Mesothelial cell of epicardium (in vitro differentiated cells): ENCODE measurements around the gene ILK. TPM values are rescaled to one million over a fixed set of nuclear protein-coding genes. Genes with fewer than 3 reads are reported as not detected.

Source experiments
- DNase-seq, 2 experiments: peaks; one replicate each; pipeline ENCODE4 v3.0.0; 2021; ENCODE audit warnings: low spot score in 2 of 2; ENCODE audit not compliant: unreplicated experiment in 2 of 2
- H3K27ac Mint-ChIP-seq: 2 replicates; pipeline ENCODE4 v1.8.0; 2021; ENCODE audit warnings: mixed read lengths
- H3K27me3 Mint-ChIP-seq: 2 replicates; pipeline ENCODE4 v1.8.0; 2021; ENCODE audit warnings: low read depth, mixed read lengths
- H3K36me3 Mint-ChIP-seq: 2 replicates; pipeline ENCODE4 v1.8.0; 2021; ENCODE audit warnings: mixed read lengths
- H3K4me1 Mint-ChIP-seq: 2 replicates; pipeline ENCODE4 v1.8.0; 2021; ENCODE audit warnings: mixed read lengths
- H3K4me3 Mint-ChIP-seq: 2 replicates; pipeline ENCODE4 v1.8.0; 2021; ENCODE audit warnings: mild to moderate bottlenecking, moderate library complexity, mixed read lengths
- H3K9me3 Mint-ChIP-seq: 2 replicates; pipeline ENCODE4 v1.8.0; 2021; ENCODE audit warnings: mixed read lengths
- total RNA-seq: library from RNA; stranded (reverse); gene quantifications from 3 replicates; pipeline ENCODE4 v1.2.1, GENCODE V29; 2021
- TF ChIP-seq, protein P1 (sequence below): fragments of 200-600 bp; sonication (generic); IDR thresholded peaks from one replicate; pipeline ENCODE4 v1.5.0; 2021; ENCODE audit warnings: antibody characterized with exemption; ENCODE audit not compliant: unreplicated experiment

The ILK gene
- total RNA-seq, 1 donor from 2014 or later = 144 TPM

DNA sequence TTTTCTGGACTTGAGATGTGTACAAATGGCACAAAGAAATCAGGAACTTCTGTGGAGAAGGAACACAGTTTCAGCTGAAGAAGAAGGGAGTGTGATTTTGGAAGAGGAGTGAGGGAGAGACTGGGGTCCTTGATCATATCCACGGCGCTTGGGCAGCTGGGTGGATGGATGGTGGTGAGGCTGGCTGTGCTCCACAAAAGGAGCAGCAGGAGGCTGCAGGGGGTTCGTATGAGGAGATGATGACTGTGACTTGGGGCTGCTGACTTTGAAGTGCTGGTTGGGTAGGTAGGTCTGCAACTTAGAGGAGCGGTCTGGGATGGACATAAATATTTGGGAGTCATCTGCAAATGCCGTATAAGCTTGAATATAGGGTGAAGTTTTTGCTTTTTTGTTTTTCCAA lies 53.4 kb downstream of the ILK start:
- no peak for DNase-seq
- Mint-ChIP-seq H3K9me3 (no peaks in the 10 kb centered on the region), H3K27me3 (peaks cover 18% of the 10 kb centered on the region), H3K4me1 (peaks cover 12% of the 10 kb centered on the region), H3K27ac (peak overlapping the region; percentile 83), H3K4me3 (peak overlapping the region; percentile 76), H3K36me3 (no peaks in the 10 kb centered on the region)
- TF ChIP-seq, protein P1, sequence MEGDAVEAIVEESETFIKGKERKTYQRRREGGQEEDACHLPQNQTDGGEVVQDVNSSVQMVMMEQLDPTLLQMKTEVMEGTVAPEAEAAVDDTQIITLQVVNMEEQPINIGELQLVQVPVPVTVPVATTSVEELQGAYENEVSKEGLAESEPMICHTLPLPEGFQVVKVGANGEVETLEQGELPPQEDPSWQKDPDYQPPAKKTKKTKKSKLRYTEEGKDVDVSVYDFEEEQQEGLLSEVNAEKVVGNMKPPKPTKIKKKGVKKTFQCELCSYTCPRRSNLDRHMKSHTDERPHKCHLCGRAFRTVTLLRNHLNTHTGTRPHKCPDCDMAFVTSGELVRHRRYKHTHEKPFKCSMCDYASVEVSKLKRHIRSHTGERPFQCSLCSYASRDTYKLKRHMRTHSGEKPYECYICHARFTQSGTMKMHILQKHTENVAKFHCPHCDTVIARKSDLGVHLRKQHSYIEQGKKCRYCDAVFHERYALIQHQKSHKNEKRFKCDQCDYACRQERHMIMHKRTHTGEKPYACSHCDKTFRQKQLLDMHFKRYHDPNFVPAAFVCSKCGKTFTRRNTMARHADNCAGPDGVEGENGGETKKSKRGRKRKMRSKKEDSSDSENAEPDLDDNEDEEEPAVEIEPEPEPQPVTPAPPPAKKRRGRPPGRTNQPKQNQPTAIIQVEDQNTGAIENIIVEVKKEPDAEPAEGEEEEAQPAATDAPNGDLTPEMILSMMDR = no peak

DNA sequence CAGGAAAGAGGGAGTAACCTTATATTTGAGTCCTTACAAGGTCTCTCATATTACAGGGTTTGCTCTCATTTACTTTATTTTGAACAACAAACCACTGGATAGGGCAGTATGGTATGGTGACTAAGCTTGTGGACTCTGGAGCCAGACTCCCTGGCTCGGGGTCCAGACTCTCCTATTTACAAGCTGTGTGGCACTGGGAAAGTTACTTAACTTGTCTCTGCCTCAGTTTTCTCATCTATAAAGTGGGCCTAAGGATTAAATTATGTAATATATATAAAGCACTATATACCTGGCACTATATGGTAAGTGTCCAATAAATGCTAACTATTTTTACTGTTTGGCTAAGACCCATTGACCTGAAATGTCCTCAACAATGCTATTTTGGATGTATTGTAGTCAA lies 53.8 kb downstream of the ILK start:
- no peak for DNase-seq
- H3K36me3 Mint-ChIP-seq = no peaks in the 10 kb centered on the region
- H3K27ac Mint-ChIP-seq = no peak overlapping the region
- peaks cover 18% of the 10 kb centered on the region for H3K27me3 Mint-ChIP-seq
- H3K9me3 Mint-ChIP-seq = no peaks in the 10 kb centered on the region
- TF ChIP-seq, protein P1 = no peak
- peak overlapping the region; percentile 76 for H3K4me3 Mint-ChIP-seq
- peaks cover 12% of the 10 kb centered on the region for H3K4me1 Mint-ChIP-seq

DNA sequence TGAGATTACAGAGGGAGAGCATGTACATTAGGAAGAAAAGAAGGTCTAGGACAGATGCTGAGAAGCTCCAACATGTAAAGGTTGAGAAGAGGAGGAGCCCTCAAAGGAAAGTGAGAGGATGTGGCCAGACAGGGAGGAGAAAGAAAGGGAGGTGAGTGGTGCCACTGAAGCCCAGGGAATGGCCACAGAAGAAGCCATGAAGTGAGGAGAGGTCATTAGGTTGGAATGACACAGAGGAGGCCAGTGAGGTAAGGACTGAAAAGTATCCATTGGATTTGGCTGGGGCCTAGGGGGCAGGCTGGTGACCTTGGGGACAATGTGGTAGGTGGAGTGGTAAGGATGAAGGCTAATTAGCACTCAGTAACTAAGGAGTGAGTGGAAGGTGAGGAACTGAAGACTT lies 55.1 kb downstream of the ILK start:
- H3K9me3 Mint-ChIP-seq = no peaks in the 10 kb centered on the region
- no peak for DNase-seq
- peaks cover 24% of the 10 kb centered on the region for H3K27me3 Mint-ChIP-seq
- peaks cover 12% of the 10 kb centered on the region for H3K4me1 Mint-ChIP-seq
- no peak overlapping the region for H3K27ac Mint-ChIP-seq
- H3K36me3 Mint-ChIP-seq = no peaks in the 10 kb centered on the region
- TF ChIP-seq, protein P1 = no peak
- no peak overlapping the region for H3K4me3 Mint-ChIP-seq

Other genes with a start within 250 kb of the ILK start
- 24.9 to 27.2 TPM (median 27.1 TPM) in 3 replicates for gene SMPD1, start 213.3 kb upstream of the ILK start, total RNA-seq
- gene APBB1, start 184.7 kb upstream of the ILK start, total RNA-seq = 61.7 to 64.2 TPM (median 62.4 TPM) in 3 replicates
- gene HPX, start 162.8 kb upstream of the ILK start, total RNA-seq = 5.2 to 9.9 TPM (median 9.5 TPM) in 3 replicates
- 25.9 to 30.3 TPM (median 26.5 TPM) in 3 replicates for gene TRIM3, start 129.8 kb upstream of the ILK start, total RNA-seq
- gene ARFIP2, start 122.4 kb upstream of the ILK start, total RNA-seq = 72.2 to 73.1 TPM (median 72.3 TPM) in 3 replicates
- 34.0 to 37.2 TPM (median 36.4 TPM) in 3 replicates for gene TIMM10B, start 122.3 kb upstream of the ILK start, total RNA-seq
- gene DNHD1, start 106.5 kb upstream of the ILK start, total RNA-seq = 14.3 to 17.3 TPM (median 16.7 TPM) in 3 replicates
- gene RRP8, start 158 bp upstream of the ILK start, total RNA-seq = 18.6 to 22.5 TPM (median 21.0 TPM) in 3 replicates
- gene TAF10, start 8.4 kb downstream of the ILK start, total RNA-seq = 112 to 119 TPM (median 115 TPM) in 3 replicates
- gene TPP1, start 15.6 kb downstream of the ILK start, total RNA-seq = 45.8 to 50.1 TPM (median 46.0 TPM) in 3 replicates
- gene DCHS1, start 52.0 kb downstream of the ILK start, total RNA-seq = 75.9 to 81.2 TPM (median 77.3 TPM) in 3 replicates
- 41.6 to 45.3 TPM (median 42.7 TPM) in 3 replicates for gene MRPL17, start 79.6 kb downstream of the ILK start, total RNA-seq
- gene OR2AG2, start 168.2 kb downstream of the ILK start, total RNA-seq = 0.11 to 0.29 TPM (median 0.27 TPM) in 3 replicates
- not detected in 3 replicates for gene OR2AG1, start 179.2 kb downstream of the ILK start, total RNA-seq
- 0.34 to 0.60 TPM (median 0.38 TPM) in 3 replicates for gene OR6A2, start 195.9 kb downstream of the ILK start, total RNA-seq
- not detected in 3 replicates for gene OR10A5, start 241.9 kb downstream of the ILK start, total RNA-seq